Measurements from ENCODE around the gene SFRP5. TPM values are rescaled to one million over a fixed set of nuclear protein-coding genes. Genes with fewer than 3 reads are reported as not detected.

Gene SFRP5
- total RNA-seq, 1 donor from 2014 or later: 1.6 TPM

GRCh38 chr10:97759946-97760345, 11.9 kb downstream of the SFRP5 start:
- H3K9me3 ChIP-seq (ENCODE audit: control insufficient read depth in 3 of 3, low read length in 3 of 3): no peaks in the 10 kb centered on the region
- H3K27me3 ChIP-seq (ENCODE audit: control insufficient read depth in 3 of 3, insufficient read depth in 3 of 3, low read length in 3 of 3): peaks cover 0 to 3% (median 0%) of the 10 kb centered on the region in 3 donors
- no peak overlapping the region for H3K27ac ChIP-seq (ENCODE audit: low read depth, low read length)
- no peak overlapping the region for H3K4me3 ChIP-seq (ENCODE audit: low read length in 3 of 3)
- peaks cover 37 to 47% (median 40%) of the 10 kb centered on the region in 3 donors for H3K36me3 ChIP-seq (ENCODE audit: control insufficient read depth in 3 of 3, insufficient read depth in 3 of 3, low read length in 3 of 3)
- H3K4me1 ChIP-seq (ENCODE audit: control insufficient read depth in 3 of 3, insufficient read depth in 3 of 3, low read length in 3 of 3): peaks cover 2 to 7% (median 5%) of the 10 kb centered on the region in 3 donors
- no peak overlapping the region for H3K9ac ChIP-seq (ENCODE audit: low read depth in 1 of 3, low read length in 3 of 3)

DNA sequence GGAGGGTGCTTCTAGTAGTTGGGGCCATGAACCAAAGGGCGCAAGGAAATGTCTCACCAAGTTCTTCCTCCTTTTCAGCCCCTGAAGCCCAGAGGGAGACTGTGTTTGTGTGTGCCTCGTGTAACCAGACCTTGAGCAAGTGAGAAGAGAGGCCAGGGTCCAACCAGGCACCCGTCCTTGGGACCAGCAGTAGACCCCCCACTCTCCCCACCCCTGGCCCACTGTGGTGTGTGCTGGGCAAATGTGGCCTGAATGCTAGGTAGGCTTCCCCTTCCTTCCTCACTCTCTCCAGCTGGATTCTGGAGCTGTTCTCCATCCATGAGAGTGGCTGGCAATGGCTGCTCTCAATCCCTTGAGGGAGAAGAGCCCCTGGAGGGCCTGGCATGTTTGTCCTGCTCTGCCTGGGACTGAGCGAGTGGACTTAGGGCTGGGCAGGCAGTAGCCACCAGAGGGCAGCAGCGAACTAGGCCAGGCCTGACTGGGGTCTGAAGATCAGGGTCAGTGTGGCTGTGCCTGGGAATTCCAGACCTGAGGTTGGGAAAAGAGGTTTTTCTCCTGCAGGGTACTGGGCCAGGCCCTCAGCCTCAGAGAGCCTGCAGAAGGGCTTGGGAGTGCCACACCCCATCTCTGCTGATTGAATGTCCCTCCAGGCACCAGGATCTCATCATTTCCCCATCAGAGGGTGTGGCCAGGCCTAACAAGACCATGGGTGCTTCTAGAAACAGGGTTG, 12.5 kb downstream of the SFRP5 start:
- Histone ChIP-seq H3K4me1 (ENCODE audit: control insufficient read depth in 3 of 3, insufficient read depth in 3 of 3, low read length in 3 of 3) (peaks cover 0 to 7% (median 0%) of the 10 kb centered on the region in 3 donors), H3K4me3 (ENCODE audit: low read length in 3 of 3) (no peak overlapping the region), H3K9me3 (ENCODE audit: control insufficient read depth in 3 of 3, low read length in 3 of 3) (no peaks in the 10 kb centered on the region), H3K9ac (ENCODE audit: low read depth in 1 of 3, low read length in 3 of 3) (no peak overlapping the region), H3K36me3 (ENCODE audit: control insufficient read depth in 3 of 3, insufficient read depth in 3 of 3, low read length in 3 of 3) (peaks cover 43 to 53% (median 45%) of the 10 kb centered on the region in 3 donors), H3K27me3 (ENCODE audit: control insufficient read depth in 3 of 3, insufficient read depth in 3 of 3, low read length in 3 of 3) (no peaks in the 10 kb centered on the region), H3K27ac (ENCODE audit: low read depth, low read length) (no peak overlapping the region)

- H3K27me3 ChIP-seq (ENCODE audit: control insufficient read depth in 3 of 3, insufficient read depth in 3 of 3, low read length in 3 of 3): no peaks in the 10 kb centered on the region
- no peak overlapping the region for H3K27ac ChIP-seq (ENCODE audit: low read depth, low read length)
- H3K4me1 ChIP-seq (ENCODE audit: control insufficient read depth in 3 of 3, insufficient read depth in 3 of 3, low read length in 3 of 3): no peaks in the 10 kb centered on the region
- H3K36me3 ChIP-seq (ENCODE audit: control insufficient read depth in 3 of 3, insufficient read depth in 3 of 3, low read length in 3 of 3): peaks cover 58 to 69% (median 58%) of the 10 kb centered on the region in 3 donors
- H3K4me3 ChIP-seq (ENCODE audit: low read length in 3 of 3): no peak overlapping the region
- H3K9ac ChIP-seq (ENCODE audit: low read depth in 1 of 3, low read length in 3 of 3): no peak overlapping the region
- H3K9me3 ChIP-seq (ENCODE audit: control insufficient read depth in 3 of 3, low read length in 3 of 3): no peaks in the 10 kb centered on the region
Observed at GRCh38 chr10:97757471-97757870, 14.3 kb downstream of the SFRP5 start.

- Histone ChIP-seq H3K9me3 (ENCODE audit: control insufficient read depth in 3 of 3, low read length in 3 of 3) (no peaks in the 10 kb centered on the region), H3K9ac (ENCODE audit: low read depth in 1 of 3, low read length in 3 of 3) (no peak overlapping the region), H3K4me3 (ENCODE audit: low read length in 3 of 3) (no peak overlapping the region), H3K27me3 (ENCODE audit: control insufficient read depth in 3 of 3, insufficient read depth in 3 of 3, low read length in 3 of 3) (no peaks in the 10 kb centered on the region), H3K36me3 (ENCODE audit: control insufficient read depth in 3 of 3, insufficient read depth in 3 of 3, low read length in 3 of 3) (peaks cover 70 to 73% (median 70%) of the 10 kb centered on the region in 3 donors), H3K27ac (ENCODE audit: low read depth, low read length) (no peak overlapping the region), H3K4me1 (ENCODE audit: control insufficient read depth in 3 of 3, insufficient read depth in 3 of 3, low read length in 3 of 3) (no peaks in the 10 kb centered on the region)
Observed at GRCh38 chr10:97755718-97756117, 16.1 kb downstream of the SFRP5 start.

DNA sequence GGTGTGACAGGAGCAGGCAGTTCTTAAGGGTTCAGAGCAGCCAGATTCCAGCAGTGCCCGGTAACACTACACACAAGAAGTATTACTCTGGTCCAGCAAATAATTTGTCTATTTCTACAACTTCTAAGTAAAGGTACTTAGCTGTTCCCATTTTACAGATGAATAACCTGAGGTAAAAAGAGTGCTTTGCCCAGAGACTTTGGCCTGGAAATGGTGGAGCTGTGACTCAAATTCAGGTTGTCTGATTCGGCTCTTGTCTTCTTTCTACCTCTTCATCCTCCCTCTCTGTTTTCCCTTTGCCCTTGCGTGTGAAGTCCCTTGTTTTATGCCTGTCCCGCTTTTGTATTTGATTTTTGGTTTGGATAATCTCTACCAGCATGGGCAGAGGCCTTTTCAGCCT, 17.1 kb downstream of the SFRP5 start:
- no peaks in the 10 kb centered on the region for H3K4me1 ChIP-seq (ENCODE audit: control insufficient read depth in 3 of 3, insufficient read depth in 3 of 3, low read length in 3 of 3)
- no peak overlapping the region for H3K4me3 ChIP-seq (ENCODE audit: low read length in 3 of 3)
- H3K36me3 ChIP-seq (ENCODE audit: control insufficient read depth in 3 of 3, insufficient read depth in 3 of 3, low read length in 3 of 3): peaks cover 72 to 78% (median 73%) of the 10 kb centered on the region in 3 donors
- H3K27me3 ChIP-seq (ENCODE audit: control insufficient read depth in 3 of 3, insufficient read depth in 3 of 3, low read length in 3 of 3): no peaks in the 10 kb centered on the region
- H3K9ac ChIP-seq (ENCODE audit: low read depth in 1 of 3, low read length in 3 of 3): no peak overlapping the region
- H3K9me3 ChIP-seq (ENCODE audit: control insufficient read depth in 3 of 3, low read length in 3 of 3): no peaks in the 10 kb centered on the region
- H3K27ac ChIP-seq (ENCODE audit: low read depth, low read length): no peak overlapping the region

DNA sequence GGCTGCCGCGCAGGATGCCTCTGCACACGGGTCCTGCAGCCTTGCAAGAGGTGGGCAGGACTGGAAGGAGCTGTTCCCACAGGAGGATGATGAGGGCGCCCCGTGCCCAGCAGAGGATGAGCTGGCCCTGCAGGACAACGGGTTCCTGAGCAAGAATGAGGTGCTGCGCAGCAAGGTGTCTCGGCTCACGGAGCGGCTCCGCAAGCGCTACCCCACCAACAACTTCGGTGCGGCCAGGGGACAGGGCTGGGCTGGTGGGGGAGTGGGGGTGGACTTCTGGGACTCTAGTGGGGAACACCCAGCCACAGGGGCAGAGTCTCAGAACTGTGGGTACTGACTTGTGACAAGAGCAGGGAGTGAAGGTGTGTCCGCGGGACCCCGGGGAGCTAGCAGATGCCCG, 18.8 kb downstream of the SFRP5 start:
- H3K9me3 ChIP-seq (ENCODE audit: control insufficient read depth in 3 of 3, low read length in 3 of 3): no peaks in the 10 kb centered on the region
- peaks cover 79 to 86% (median 82%) of the 10 kb centered on the region in 3 donors for H3K36me3 ChIP-seq (ENCODE audit: control insufficient read depth in 3 of 3, insufficient read depth in 3 of 3, low read length in 3 of 3)
- no peaks in the 10 kb centered on the region for H3K4me1 ChIP-seq (ENCODE audit: control insufficient read depth in 3 of 3, insufficient read depth in 3 of 3, low read length in 3 of 3)
- no peaks in the 10 kb centered on the region for H3K27me3 ChIP-seq (ENCODE audit: control insufficient read depth in 3 of 3, insufficient read depth in 3 of 3, low read length in 3 of 3)
- no peak overlapping the region for H3K4me3 ChIP-seq (ENCODE audit: low read length in 3 of 3)
- no peak overlapping the region for H3K9ac ChIP-seq (ENCODE audit: low read depth in 1 of 3, low read length in 3 of 3)
- H3K27ac ChIP-seq (ENCODE audit: low read depth, low read length): no peak overlapping the region

DNA sequence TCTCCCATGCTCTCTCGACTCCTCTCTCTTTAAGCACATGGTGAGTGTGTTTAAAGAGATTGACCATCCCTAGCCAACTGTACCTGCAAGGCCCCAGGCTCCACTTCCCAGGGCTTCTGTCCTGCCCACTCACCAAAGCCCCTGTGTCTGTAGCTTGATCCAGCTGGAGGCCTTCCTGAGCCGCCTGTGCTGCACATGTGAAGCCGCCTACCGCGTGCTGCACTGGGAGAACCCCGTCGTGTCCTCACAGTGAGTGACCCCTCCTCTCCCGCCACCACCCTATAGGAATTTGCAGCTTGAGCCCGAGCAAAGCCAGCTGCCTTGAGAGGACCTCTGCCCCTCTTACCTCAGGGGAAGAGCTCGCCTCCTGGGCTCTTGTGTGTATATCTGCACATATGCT, 23.7 kb downstream of the SFRP5 start:
- Histone ChIP-seq H3K9me3 (ENCODE audit: control insufficient read depth in 3 of 3, low read length in 3 of 3) (no peaks in the 10 kb centered on the region), H3K4me3 (ENCODE audit: low read length in 3 of 3) (no peak overlapping the region), H3K27ac (ENCODE audit: low read depth, low read length) (no peak overlapping the region), H3K9ac (ENCODE audit: low read depth in 1 of 3, low read length in 3 of 3) (no peak overlapping the region), H3K36me3 (ENCODE audit: control insufficient read depth in 3 of 3, insufficient read depth in 3 of 3, low read length in 3 of 3) (peaks cover 63 to 66% (median 63%) of the 10 kb centered on the region in 3 donors), H3K27me3 (ENCODE audit: control insufficient read depth in 3 of 3, insufficient read depth in 3 of 3, low read length in 3 of 3) (no peaks in the 10 kb centered on the region), H3K4me1 (ENCODE audit: control insufficient read depth in 3 of 3, insufficient read depth in 3 of 3, low read length in 3 of 3) (peaks cover 0 to 3% (median 0%) of the 10 kb centered on the region in 3 donors)

DNA sequence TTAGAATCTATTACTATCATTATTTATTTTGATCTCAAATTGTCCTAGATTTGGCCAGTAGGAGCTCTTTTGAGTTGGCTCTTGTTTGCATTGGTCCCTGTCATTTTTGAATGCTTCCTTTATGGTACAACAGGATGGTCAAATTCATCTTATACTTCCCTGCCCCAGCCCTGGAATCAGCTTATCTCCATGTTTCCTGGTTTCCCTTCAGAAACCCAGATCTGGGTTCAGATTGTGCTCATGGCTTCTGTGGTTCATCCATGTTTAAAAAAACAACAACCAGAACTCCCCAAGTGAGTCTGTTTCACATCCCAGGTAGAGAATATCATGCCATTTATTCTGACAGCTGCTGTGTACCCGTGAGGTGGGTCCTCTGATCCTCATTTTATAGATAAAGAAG, 24.2 kb downstream of the SFRP5 start:
- Histone ChIP-seq H3K4me3 (ENCODE audit: low read length in 3 of 3) (no peak overlapping the region), H3K36me3 (ENCODE audit: control insufficient read depth in 3 of 3, insufficient read depth in 3 of 3, low read length in 3 of 3) (peaks cover 62 to 64% (median 63%) of the 10 kb centered on the region in 3 donors), H3K27me3 (ENCODE audit: control insufficient read depth in 3 of 3, insufficient read depth in 3 of 3, low read length in 3 of 3) (no peaks in the 10 kb centered on the region), H3K4me1 (ENCODE audit: control insufficient read depth in 3 of 3, insufficient read depth in 3 of 3, low read length in 3 of 3) (peaks cover 0 to 3% (median 0%) of the 10 kb centered on the region in 3 donors), H3K27ac (ENCODE audit: low read depth, low read length) (no peak overlapping the region), H3K9ac (ENCODE audit: low read depth in 1 of 3, low read length in 3 of 3) (no peak overlapping the region), H3K9me3 (ENCODE audit: control insufficient read depth in 3 of 3, low read length in 3 of 3) (no peaks in the 10 kb centered on the region)

- Histone ChIP-seq H3K27ac (ENCODE audit: low read depth, low read length) (no peak overlapping the region), H3K9me3 (ENCODE audit: control insufficient read depth in 3 of 3, low read length in 3 of 3) (no peaks in the 10 kb centered on the region), H3K36me3 (ENCODE audit: control insufficient read depth in 3 of 3, insufficient read depth in 3 of 3, low read length in 3 of 3) (peaks cover 41 to 61% (median 42%) of the 10 kb centered on the region in 3 donors), H3K4me3 (ENCODE audit: low read length in 3 of 3) (no peak overlapping the region), H3K9ac (ENCODE audit: low read depth in 1 of 3, low read length in 3 of 3) (no peak overlapping the region), H3K4me1 (ENCODE audit: control insufficient read depth in 3 of 3, insufficient read depth in 3 of 3, low read length in 3 of 3) (peaks cover 0 to 3% (median 0%) of the 10 kb centered on the region in 3 donors), H3K27me3 (ENCODE audit: control insufficient read depth in 3 of 3, insufficient read depth in 3 of 3, low read length in 3 of 3) (no peaks in the 10 kb centered on the region)
Observed at GRCh38 chr10:97744405-97745035, 27.3 kb downstream of the SFRP5 start.
